Measurements from ENCODE around the gene MED12L.

The MED12L gene

DNA sequence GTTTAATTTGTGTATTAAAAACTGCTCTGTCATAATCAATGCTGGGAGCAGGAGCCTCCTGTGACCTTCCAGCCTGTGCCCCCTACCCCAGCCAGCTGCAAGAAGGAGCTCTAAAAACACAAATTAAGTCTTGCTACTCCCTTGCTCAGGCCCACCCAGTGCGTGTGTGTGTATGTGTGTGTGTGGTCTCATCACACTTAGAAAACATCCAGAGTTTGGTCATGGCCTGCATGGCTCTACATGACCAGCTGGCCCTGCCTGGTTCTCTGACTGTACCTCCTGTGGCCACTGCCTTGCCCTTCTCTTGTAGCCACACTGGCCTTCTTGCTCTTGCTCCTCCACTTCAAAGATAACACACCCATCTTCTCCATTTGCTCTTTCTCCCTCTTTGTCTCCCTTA lies 179.1 kb downstream of the MED12L start:
- no peak for DNase-seq (ENCODE audit: low read depth, low spot score)

DNA sequence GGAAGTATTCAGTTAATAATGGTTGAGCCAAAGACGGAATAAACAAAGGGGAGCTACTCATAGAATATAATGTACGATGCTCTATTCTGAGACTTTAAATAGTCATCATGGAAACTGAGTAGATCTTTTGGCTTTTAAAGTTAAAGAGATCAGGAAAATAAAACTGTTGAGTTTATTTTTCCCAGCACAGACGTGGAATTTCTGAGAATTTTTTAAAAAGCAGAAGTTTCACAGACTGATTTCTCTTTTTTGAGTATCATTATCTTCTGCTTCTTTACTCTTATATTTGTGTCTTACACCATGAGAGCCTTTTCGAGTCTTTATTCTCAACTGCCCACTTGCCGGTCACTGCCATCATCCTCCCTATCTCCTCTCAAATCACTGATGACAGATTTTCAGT lies 179.7 kb downstream of the MED12L start:
- no peak overlapping the region for H3K4me3 ChIP-seq (ENCODE audit: low read depth, low read length)
- CTCF ChIA-PET = interaction anchor here (1.2 to 1.7 kb wide), 3 partner anchors 13 to 97 kb away, joined by 3 to 6 read pairs (median 4); no protein-coding TSS in a partner anchor
- TF ChIP-seq, protein P1, sequence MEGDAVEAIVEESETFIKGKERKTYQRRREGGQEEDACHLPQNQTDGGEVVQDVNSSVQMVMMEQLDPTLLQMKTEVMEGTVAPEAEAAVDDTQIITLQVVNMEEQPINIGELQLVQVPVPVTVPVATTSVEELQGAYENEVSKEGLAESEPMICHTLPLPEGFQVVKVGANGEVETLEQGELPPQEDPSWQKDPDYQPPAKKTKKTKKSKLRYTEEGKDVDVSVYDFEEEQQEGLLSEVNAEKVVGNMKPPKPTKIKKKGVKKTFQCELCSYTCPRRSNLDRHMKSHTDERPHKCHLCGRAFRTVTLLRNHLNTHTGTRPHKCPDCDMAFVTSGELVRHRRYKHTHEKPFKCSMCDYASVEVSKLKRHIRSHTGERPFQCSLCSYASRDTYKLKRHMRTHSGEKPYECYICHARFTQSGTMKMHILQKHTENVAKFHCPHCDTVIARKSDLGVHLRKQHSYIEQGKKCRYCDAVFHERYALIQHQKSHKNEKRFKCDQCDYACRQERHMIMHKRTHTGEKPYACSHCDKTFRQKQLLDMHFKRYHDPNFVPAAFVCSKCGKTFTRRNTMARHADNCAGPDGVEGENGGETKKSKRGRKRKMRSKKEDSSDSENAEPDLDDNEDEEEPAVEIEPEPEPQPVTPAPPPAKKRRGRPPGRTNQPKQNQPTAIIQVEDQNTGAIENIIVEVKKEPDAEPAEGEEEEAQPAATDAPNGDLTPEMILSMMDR (IDR thresholded peaks at IDR 0.05; ENCODE audit: insufficient read depth, low read length, missing control alignments) = no peak
- no peak for DNase-seq (ENCODE audit: low read depth, low spot score)
- POLR2A ChIA-PET = no interaction called here

More for the DNA sequence above, 179.1 kb downstream of the MED12L start:
- no peak overlapping the region for H3K4me3 ChIP-seq (ENCODE audit: low read depth, low read length)
- ChIA-PET POLR2A (no interaction called here), CTCF (interaction anchor here (1.1 to 1.7 kb wide), 4 partner anchors 13 to 97 kb away, joined by 3 to 6 read pairs (median 4); no protein-coding TSS in a partner anchor)
- TF ChIP-seq, protein P1 (IDR thresholded peaks at IDR 0.05; ENCODE audit: insufficient read depth, low read length, missing control alignments) = no peak

DNA sequence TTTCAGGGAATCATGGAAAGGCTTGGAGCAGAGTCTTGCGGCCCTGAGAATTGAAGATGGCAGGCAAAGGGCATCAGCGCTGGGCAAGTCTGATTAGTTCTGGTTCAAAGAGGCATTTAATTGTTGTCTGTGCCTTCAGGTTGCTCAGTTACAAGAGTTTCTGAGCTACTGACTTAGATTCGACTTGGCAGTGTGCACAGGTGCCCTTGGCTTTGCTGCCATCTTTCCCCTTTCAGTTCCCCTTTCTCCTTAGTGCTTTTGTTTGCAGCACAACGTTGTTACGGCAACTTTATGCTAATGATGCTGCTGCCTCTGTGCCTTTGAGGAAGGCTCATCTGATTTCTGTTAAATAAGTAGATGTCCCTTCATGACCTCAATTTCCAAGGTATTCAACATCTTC lies 180.4 kb downstream of the MED12L start:
- TF ChIP-seq, protein P1 (IDR thresholded peaks at IDR 0.05; ENCODE audit: insufficient read depth, low read length, missing control alignments) = no peak
- ChIA-PET POLR2A (no interaction called here), CTCF (interaction anchor here (3.4 kb wide), 1 partner anchor 14 kb away, joined by 35 read pairs; the partner anchor contains the start of gene P2RY14)
- DNase-seq (ENCODE audit: low read depth, low spot score) = no peak
- H3K4me3 ChIP-seq (ENCODE audit: low read depth, low read length) = no peak overlapping the region

DNA sequence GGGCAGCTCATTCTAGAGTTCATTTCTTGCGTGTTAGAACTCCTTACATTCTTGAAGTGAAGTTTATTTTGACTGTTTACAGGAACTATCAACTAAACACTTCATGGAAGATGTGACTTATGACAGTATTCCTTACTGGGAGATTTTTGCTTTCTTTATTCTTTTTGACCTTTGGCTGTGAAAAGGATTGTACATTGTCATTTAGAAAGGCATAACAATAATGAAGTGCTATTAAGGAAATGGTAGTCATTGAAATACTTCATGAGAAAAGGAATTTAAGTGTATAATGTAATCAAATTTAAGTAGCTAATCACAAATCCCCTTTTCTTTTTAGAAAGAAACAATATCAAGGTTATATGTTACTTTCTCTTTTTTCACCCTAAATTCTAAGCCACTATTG lies 181.6 kb downstream of the MED12L start:
- CTCF ChIA-PET = interaction anchor here (1.4 to 3.4 kb wide), 5 partner anchors 13 to 111 kb away, joined by 5 to 35 read pairs (median 12); partner anchors contain the start of gene P2RY14
- POLR2A ChIA-PET = no interaction called here

DNA sequence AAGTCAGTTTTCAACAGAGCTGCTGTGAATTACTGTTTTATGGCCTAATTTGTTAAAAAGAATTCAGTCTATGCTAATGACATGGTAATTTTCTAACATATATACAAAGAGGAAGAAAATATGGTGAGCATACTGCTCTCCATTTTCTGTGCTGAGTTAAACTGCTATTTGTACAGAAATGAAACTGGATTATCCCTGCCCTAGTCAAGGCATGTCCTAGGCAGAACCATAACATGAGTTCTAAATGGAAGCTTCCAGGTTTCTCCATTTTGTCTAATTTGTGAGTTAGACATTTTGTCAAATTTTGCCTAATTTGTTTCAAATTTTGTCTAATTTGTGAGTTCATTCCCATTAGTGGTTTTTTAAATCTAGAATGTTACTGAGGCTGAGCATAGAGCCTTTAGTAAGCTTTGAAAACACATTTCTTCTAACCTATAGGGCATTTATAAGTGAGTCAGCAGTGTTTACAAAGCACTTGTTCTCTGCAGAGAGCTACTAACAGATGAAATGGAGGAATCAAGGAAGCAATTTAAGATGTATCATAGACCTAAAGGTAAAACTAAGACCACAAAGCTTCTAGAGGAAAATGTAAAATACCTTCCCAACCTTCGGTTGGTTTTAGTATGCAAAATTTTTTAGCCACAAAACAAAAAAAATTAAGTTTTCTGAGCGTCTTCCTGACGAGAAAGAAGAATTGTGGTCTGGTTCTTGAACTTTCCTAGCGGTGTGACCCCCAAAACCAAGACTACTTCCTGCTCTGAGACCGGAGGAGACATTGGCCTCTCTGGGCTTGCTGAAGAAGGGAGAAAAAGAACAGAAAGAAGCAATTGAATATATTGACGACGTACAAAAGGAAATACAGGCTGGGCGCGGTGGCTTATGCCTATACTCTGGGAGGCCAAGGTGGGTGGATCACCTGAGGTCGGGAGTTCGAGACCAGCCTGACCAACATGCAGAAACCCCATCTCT lies 183.1 kb downstream of the MED12L start:
- POLR2A ChIA-PET = no interaction called here
- CTCF ChIA-PET = interaction anchor here (1.4 to 3.4 kb wide), 4 partner anchors 12 to 101 kb away, joined by 5 to 35 read pairs (median 15); partner anchors contain the start of gene P2RY14
- TF ChIP-seq, protein P1 (IDR thresholded peaks at IDR 0.05; ENCODE audit: insufficient read depth, low read length, missing control alignments) = no peak

More for the DNA sequence above, 181.6 kb downstream of the MED12L start:
- TF ChIP-seq, protein P1 (IDR thresholded peaks at IDR 0.05; ENCODE audit: insufficient read depth, low read length, missing control alignments) = no peak
- no peak for DNase-seq (ENCODE audit: low read depth, low spot score)
- no peak overlapping the region for H3K4me3 ChIP-seq (ENCODE audit: low read depth, low read length)

DNA sequence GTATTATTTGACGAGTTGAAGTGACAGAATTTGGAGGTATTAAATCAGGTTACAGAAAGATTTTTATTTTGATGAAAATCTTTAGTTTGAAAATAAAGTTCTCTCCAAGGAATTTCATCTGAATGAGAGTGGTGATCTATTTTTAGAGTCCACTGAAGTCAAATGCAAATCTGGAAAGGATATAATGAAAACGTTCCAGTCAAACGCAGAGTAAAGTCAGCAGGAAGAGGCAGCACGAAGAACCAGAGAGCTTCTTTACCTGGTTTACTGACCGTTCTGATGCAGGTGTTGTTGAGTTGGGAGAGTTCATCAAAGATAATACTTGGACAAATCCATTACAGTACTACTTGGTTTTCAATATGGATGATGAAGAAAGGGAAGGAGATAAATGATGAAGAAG lies 184.2 kb downstream of the MED12L start:
- ChIA-PET POLR2A (no interaction called here), CTCF (interaction anchor here (1.1 to 3.2 kb wide), 2 partner anchors 42 to 102 kb away, joined by 3 to 18 read pairs; no protein-coding TSS in a partner anchor)
- no peak for DNase-seq (ENCODE audit: low read depth, low spot score)
- TF ChIP-seq, protein P1 (IDR thresholded peaks at IDR 0.05; ENCODE audit: insufficient read depth, low read length, missing control alignments) = no peak
- no peak overlapping the region for H3K4me3 ChIP-seq (ENCODE audit: low read depth, low read length)

More for the DNA sequence above, 183.1 kb downstream of the MED12L start:
- H3K4me3 ChIP-seq (ENCODE audit: low read depth, low read length) = no peak overlapping the region
- no peak for DNase-seq (ENCODE audit: low read depth, low spot score)

Data from AG04449 (cell line).